GM03348 (cell line): ENCODE data around the gene CCDC127.

Experiments
- DNase-seq: peaks from one replicate; pipeline ENCODE4 v3.0.0; 2012; ENCODE audit warnings: low spot score

CCDC127 gene

GRCh38 chr5:189486-189885 is 28.5 kb downstream of the CCDC127 start:
- no peak for DNase-seq

GRCh38 chr5:188488-189481 is 29.2 kb downstream of the CCDC127 start:
- peak; percentile 97 for DNase-seq

GRCh38 chr5:187617-188451 is 30.1 kb downstream of the CCDC127 start:
- DNase-seq: no peak

DNA sequence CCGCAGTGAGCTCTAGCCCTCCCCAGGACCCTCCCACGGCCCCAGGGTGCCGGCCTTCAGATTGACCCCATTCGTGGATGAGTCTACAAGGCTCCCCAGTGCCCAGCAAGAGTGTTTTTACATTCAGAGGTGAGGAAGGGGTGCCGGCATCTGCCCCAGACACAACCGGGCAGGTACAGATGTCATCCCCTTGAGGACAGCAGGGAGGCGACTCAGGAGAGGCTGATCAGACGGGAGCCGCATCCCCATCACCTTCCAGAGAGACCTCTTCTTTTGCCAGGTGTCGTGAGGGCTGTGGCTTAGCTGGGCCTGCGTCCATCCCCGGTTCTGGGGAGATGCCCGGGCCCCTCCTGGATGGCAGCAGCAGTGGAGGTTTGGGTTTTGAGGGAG is 30.9 kb downstream of the CCDC127 start:
- DNase-seq: no peak

DNA sequence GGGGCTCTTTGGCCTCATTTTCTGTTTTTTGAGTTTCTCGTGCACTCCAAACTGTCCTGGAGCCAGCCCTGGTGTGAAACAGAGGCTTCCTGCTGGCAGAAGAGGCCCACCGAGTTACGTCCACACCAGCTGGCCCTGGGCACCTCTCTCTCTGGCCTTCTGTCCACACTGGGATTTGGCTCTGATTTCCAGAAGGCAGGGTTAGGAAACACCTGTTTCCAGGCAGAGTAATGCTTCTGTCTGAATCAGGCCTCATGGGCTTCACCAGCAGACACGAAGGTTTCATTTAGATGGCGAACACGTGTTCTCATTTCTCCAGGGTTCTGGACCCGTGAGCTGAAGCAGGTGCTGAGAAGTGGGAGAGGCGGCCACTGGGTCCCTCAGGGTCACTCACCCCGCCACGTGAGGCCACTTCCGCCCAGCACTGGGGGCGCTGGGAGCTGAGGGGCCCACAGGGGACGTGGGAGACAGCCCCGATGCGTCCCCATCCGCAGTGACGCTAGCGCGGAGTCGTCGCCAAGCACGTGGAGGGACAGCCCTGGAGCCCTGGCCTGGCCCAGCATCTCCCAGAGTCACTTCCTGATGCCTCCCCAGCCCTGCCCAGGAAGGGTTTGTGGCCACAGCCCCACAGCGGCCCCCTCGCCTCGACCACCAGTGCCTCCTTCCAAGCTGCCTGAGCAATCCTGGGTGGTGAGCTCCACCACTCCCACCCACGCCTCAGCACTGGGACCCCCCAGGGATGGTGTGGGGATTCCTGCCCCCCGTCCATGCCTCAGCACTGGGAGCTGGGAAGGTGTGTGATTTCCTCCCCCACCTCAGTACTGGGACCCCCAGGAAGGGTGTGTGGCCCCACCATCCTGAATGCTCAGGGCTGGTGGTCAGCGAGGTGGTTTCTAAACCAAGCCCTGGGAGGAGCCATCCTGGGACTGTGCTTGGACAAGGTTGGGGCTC is 31.6 kb downstream of the CCDC127 start:
- no peak for DNase-seq

DNA sequence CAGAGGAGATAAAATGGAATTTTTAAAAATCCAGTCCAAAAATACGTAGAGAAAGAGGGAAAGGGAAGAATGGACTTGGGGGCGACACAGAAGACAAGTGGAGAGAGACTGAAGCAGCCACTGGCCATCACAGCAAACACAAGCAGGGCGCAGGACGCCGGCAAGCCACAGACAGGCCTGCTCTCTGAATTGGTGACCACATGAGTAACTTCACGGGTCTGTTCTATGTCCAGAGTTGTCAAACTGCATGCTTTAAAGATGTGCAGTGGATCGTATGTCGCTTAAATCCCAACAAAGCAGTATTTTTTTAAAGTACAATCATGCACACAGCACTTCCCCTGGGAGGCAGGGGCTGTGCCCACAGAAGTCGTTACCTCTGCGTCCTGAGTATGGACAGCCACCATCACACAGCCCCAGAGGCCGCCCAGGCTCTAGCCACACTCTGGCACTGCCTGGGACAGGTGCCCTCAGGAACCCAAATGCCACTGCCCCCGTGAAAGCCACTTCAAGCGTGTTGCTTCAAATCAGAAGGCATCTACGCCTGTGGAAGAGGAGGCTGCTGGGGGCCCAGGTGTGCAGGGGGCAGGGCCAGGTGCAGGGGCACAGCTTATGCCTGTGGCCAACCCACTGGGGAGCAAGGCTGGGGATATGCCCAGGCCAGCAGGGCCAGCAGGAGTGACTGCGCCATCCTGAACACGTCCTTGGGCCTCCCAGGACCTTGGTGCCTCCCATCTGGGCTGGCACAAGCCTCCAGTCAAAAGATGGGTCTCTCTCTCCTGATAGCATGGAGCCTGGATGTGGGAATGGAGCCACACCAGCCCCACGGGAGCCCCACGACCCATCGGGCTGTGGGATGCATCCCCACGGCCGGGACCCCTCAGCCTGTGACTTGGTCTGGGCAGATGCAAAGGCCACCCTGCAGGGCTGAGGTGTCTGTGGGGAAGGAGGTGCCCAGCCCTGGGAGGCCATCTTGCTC is 32.6 kb downstream of the CCDC127 start:
- no peak for DNase-seq

- no peak for DNase-seq
These were observed 33.5 kb downstream of the CCDC127 start for GRCh38 chr5:184471-184870.

DNA sequence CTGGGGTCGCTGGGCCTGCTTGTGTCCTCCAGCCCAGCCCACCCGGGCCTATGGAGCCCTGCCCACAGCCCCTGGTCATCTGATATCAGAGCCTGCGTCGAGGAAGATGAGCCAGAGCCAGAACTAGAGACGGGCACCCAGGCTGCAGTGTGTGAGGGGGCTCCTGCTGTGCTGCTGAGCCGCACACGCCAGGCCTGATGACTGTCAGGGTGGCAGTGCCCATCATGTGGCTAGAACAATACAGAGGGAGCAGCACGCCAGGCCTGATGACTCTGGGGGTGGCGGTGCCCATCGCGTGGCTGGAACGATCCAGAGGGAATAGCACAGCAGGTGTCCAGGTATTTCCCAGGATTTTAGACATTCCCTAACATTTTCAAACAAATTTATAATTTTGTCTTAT is 35.8 kb downstream of the CCDC127 start:
- no peak for DNase-seq

DNA sequence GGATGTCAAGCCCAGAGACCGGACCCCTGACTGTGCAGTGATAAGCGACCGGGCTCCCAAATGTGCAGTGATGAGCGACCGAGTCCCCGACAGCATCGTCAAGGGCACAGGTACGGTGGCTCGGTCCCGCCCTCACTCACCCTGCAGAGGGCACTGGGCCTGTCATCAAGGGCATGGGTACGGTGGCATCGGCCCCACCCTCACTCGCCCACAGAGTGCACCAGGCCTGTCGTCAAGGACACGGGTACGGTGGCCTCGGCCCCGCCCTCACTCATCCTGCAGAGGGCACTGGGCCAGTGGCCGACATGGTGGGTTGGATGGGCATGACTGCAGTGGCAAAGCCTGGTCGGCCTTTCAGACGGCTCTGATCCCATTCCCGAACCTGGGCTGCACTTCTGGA is 36.4 kb downstream of the CCDC127 start:
- DNase-seq: no peak

DNA sequence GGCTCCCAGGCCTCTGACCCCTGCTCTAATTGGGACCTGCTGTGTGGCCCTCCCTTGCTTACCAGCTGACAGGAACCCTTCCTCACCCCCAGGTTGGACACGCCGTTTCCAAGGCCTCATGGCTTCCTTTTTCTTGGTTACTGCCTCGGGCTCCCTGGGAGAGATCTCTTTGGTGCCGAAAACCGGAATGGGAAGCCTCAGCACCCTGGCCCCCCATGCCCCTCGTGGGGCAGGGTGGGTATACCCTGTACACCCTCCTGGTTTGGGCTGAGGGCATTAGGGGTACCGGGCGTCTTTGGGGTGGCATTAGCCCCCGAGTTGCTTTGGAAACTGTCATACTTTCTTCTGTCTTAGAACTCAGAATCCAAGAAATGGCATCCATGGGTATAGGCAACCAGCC is 36.8 kb downstream of the CCDC127 start:
- DNase-seq: no peak

DNA sequence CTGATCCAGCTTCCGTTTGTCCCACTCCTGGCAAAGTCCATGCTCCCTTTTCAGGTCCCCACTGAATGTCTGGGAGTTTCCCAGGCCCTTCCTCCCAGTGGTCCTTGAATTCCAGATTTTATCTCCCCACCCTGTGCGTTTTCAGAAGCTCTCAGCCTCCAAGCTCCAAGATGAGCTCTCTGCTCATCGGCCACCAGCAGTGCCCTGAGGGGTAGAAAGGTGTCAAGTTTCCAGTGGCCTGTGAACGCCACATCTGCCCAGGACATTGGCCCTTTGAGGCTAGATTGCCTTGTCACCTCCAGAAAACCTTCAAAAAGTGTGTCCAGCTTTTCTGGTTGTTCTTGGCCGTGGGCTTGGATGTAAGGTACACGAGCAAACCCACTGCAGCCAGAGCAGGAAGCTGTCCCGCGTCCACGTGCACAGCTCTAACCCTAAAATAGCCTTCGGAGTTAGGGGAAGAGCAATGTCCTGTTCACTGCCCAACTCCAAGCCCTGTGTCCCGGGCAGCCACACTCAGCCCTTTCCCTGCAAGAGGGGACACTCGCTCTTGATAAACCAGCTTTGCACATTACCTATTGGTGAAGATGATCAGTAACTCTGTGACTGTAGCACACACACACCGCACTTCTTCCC is 37.6 kb downstream of the CCDC127 start:
- no peak for DNase-seq

GRCh38 chr5:179401-179800 is 38.6 kb downstream of the CCDC127 start:
- DNase-seq: no peak

DNA sequence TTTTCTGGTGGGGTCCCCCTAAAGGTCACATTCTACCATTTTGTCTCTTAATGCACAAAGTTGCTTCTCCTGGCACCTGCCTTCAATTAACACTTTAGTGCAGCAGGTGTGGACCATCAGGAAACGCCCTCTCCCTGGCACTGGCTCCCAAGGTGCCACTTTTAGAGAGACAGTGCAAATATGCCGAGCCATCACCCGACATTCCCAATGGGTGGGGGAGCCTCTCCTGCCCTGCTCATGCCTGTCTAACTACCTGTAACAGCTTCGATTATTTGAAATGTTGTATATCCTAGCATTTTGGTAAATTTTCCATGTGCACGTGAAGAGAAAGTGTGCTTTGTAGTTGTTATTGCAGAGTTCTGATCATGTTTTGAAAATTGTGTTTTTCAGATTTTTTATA is 39.8 kb downstream of the CCDC127 start:
- DNase-seq: no peak

DNA sequence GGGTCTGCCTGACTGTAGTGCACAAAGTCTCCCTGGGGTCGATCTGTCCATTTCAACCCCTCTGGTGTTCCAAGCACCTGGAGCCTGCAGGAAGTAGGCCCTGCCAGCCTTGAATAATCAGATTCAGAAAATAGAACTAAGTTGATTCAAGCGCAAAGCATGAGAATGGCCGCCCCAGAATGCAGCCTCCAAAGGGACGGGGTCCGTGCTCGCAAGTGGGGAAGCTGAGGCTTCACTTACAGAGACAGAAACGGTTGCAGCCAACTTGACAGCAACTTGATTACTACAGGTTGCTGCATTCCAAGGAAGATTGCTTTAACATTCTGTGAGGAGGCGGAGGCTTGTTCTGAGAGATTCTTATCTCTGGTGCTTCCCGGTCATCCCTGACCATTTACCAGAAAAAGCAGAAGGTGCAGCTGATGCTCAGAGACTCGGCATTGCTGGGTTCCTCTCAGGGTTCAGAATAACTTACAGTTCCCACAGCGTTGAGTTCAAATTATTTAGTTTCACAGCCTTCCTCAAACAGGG is 41.6 kb downstream of the CCDC127 start:
- no peak for DNase-seq

- no peak for DNase-seq
These were observed 43.0 kb downstream of the CCDC127 start for GRCh38 chr5:174876-175465.

DNA sequence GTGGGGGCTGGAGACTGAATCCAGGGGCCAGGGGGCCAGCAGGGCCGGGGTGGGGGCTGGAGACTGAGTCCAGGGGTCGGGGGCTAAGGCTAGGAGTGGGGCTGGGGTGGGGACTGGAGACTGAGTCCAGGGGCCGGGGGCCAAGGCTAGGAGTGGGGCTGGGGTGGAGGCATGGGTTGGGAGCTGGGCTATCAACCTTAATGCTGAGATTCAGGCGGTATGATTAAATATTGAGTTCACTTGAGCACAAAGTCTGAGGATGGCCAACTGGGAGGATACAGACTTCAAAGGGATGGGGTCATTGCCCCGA is 43.7 kb downstream of the CCDC127 start:
- no peak for DNase-seq

DNA sequence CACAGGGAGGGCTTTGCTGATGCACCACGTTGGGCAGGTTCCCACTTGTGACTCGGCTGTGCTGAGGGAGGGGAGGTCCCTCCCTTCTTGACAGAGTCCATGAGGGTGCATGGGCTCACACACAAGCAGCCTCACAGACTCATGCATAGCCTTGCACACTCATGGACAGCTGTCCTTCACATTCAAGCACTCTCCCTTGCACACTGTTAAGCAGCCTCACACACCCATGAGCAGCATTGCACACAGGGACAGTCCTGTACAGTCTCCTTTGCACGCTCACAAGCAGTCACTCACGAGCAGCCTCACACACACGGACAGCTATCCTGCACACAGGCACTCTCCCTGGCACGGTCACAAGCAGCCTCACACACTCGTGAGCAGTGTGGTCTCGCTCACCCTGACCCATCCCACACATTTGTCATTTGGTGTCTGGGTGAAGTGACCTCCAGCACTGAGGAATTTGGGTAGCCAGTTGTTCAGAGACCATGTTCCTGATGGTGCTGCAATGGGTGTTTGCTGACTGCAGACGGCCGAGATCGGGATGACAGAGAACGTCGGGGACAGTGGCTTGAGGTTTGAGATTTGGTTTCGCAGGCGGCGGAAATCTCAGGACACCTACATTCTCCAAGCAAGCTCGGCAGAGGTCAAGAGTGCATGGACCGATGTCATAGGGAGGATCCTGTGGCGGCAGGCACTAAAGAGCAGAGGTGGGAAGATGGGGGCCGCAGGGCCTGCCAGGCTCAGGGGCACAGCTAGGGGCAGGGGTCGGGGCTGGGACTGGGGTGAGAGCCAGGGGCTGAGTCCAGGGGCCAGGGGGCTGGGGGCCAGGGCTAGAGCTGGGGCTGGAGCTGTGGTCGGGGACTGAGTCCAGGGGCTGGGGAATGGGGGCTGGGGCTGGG is 44.3 kb downstream of the CCDC127 start:
- DNase-seq: no peak

DNA sequence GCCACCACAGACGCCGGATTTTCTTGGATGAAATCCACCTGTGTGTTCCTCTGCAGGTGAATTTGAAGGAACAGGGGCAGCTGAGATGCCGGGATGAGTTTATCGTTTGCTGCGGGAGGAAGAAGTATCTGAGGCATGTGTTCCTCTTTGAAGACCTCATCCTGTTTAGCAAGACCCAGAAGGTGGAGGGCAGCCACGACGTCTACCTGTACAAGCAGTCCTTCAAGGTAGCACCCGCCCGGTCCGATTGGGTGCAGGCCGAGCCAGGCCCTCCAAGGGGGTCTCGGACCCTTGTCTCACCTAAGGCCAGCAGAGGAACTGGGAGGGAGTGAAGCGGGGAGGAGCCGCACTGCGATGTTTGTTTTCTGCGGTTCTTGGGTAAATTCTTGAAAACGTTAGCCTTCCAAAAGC is 45.1 kb downstream of the CCDC127 start:
- DNase-seq: no peak

- DNase-seq: no peak
These were observed 45.5 kb downstream of the CCDC127 start for GRCh38 chr5:172421-172820.
